HG03575 (cell line): ENCODE results near the gene TRIM71.
"Not testable (repeated sequence)": the region's sequence is repeated elsewhere in the genome, so short reads cannot be mapped to it uniquely, and the experiment has no call there.

ENCODE experiments used
- ATAC-seq: cut with Tn5 transposase; IDR thresholded peaks from one replicate; pipeline ENCODE4 v1.9.1; 2021; ENCODE audit not compliant: unreplicated experiment, insufficient number of reproducible peaks, low FRiP score; ENCODE audit errors: extremely low read depth

Gene TRIM71

DNA sequence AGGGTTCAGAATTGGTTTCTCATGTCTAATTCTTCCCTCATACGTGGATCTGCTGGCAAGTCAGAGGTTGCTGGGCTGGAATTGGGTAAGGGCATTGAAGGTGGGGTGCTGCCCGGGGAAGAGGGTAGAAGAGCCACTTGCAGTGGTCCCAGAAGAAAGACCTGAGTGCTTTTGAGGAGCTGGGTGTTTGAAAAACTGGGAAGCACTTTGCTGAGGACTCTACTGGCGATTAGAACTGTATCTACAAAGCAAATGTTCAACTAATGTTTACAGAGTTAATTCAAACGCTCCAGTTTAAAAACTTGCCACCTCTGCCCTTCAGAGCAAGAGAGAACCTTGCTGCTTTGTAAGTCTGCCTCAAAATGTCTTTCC is 21.9 kb downstream of the TRIM71 start:
- ATAC-seq, result no peak

DNA sequence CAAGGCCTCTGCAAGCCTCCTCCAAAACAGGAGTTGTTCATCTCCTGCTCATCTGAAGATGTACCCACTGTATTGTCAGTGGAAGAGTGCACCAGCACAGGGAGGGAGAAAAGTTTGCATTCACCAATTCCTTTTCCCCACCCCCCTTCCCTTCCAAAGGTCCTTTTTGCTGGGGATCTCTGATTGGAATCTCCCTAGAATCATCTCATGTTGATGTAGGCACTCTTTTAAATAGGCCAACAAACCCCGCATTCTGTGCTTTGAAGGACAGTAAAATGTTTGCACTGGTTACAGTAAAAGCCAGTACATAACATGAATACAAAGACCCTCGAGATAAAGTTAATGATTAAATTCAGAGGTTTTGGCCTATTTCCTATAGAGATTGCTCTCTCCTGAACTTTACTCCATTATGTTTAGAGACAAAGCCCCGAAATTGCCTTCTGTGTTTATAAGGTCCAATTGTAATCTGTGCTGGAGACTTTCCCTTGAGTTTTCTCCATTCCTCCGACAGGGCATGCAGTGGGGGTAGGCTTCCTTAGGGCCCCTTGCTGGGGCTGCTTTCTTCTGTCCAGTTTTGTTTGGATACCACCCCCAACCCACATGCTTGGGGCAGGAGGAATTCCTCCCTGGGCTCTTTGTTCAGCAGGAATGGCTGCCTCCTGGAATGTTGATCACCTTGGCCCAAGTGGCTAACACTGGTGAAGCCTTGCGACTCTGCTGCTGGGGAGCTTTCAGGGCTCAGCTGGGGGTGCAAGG is 22.5 kb downstream of the TRIM71 start:
- no peak for ATAC-seq

DNA sequence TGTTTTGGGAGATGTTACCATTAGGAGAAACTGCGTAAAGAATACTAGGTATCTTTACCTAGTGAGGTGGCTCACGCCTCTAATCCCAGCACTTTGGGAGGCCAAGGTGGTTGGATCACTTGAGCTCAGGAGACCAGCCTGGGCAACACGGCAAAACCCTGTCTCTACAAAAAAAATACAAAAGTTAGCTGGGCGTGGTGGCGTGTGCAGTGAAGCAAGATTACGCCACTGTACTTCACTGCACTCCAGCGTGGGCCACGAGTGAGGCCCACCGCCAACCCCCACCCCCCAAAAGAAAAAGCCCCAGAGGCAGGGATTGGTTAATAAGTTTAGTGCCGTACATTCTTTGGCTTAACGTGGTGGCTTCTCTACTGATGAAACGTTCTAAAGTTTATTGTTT is 23.5 kb downstream of the TRIM71 start:
- ATAC-seq, result no peak

DNA sequence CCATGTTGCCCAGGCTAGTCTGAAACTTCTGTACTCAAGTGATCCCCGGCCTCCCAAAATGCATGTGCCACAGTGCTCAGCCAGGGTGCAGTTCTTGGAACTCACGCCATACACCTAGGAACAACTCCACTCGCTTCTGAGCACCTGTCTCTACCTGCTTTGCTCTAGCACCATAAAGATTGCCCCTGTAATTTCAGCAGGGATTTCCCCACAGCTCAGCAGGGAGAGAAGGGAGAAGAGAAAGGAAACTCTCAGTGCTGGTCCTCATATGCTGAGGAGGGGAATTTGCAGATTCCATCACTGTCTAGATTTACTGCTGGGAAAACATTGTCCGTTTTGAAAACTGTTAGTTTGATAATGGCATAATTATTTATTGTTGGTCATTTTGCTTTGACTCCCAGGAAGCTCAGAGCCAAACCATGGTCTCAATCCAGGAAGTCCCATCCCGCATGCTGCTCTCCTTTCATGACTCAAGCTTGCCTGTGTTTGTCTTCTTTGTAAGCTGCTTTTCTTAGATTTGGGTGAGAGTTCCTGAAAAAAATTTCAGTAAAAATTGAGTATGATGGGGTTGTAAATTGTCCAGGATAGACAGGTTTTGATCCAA is 24.2 kb downstream of the TRIM71 start:
- no peak for ATAC-seq

DNA sequence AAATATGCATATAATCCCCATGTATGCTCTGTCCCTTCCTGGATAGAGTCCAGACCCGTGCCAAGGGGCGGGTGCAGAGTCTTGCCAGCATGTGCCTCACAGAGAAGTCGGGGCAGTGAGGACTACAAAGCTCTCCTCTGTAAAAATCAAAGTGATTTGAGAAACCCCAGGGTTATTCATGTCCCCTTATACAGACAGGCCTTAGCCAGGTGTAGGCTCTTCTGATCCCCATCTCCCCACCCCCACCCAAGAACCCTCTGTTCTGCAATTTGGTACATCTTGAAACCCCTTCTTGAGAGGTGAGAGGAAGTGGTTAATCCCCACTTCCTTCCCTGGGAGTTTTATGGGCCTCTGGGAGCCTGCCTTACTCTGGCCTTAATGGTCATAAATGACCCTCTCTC is 24.7 kb downstream of the TRIM71 start:
- no peak for ATAC-seq

DNA sequence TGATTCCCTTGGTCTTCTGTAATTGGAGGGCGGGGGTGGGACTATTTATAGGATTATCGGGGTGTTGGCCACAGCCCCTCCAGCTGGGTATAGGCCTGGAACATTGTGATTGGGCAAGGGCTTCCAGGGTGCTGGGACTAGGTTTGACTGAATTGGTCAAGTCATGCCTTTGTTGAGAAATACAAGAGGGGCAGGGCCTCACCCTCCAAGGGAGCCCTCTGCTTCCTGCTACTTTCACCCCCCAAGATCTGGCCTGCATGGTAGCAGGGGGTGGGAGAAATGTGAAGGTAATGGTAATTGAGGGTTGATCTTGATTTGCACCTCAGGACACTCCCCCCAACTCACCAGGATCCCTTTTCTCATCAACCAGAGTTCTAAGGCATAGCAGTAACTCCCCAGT is 25.2 kb downstream of the TRIM71 start:
- no peak for ATAC-seq

DNA sequence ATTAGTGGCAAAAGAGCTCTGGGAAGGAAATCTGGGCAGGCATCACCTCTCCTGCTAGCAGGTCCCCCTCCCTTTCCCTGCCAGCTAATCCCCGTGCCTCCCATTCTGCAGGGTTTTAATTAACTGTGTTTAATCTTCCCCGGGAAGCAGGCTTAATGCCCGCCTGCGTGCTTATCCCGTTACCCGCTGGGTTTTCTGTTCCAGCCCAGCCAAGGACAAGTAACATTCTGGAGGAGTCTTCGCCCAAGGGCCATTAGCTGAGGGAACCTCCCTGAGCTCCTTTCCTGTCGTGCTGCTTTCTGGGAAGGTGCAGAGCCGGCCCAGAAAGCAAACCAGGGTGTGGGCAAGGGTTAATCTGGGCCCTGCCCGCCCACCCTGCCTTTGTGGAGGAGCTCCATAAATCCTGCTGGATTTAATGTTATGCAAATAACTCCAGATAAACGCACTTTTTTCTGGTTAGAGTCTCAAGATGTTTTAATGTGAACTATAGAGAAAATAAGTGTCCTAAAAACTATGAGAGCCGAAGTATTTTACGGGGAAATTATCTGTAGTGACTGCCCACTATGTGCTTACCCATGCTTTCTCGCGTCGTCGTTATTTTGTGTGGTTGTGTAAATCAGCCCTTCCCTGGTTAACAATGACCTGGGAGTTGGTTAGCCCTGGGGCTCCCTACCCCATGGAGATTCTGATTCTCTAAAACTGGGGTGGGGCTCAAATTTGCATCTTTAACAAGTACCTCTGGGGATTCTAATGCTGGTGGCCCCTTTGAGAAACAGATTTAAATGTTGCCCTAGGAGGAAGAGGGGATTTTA is 25.9 kb downstream of the TRIM71 start:
- no peak for ATAC-seq

DNA sequence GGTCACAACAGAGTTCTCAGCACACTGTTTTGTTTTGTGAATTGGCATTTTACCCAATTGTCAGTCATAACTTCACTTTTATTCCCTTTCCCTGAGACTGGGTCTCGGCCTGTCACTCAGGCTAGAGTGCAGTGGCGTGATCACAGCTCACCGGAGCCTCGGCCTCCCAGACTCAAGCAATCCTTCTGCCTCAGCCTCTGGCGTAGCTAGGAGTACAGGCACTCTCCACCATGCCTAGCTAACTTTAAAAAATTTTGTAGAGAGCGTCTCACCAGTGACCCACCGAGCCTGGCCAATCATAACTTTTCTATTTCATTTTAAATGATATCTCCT is 26.5 kb downstream of the TRIM71 start:
- ATAC-seq, result no peak

DNA sequence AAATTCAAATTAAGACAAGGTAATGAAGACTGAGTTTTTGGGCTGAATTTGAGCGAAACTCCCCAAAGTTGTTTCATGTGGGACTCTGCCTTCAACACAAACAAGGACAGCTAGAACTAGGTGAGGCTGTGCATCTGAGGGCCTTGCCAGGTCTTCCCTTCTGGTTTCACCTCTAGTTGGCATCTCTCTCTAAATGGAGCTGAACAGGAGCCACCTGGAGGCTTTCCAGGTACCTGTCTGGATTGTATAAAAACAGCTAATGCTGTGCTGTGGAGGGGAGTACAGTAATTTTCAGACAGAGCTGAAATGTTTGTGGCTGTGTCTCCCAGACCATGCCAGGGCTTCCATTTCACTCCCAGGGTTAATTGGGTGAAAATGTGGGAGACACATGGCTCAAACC is 27.1 kb downstream of the TRIM71 start:
- ATAC-seq, result no peak

DNA sequence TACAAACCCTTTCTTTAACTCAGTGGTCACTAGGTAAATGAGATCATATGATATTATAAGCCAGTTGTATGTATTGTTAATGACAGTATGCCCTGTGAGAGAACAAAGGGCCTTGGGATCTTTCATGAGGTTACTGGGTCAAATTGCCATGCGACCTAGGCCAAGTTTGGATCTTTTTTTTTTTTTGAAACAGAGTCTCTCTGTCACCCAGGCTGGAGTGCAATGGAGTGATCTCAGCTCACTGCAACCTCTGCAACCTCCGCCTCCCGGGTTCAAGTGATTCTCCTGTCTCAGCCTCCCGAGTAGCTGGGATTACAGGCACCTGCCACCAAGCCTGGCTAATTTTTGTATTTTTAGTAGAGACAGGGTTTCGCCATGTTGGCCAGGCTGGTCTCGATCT is 27.7 kb downstream of the TRIM71 start:
- not testable (repeated sequence) for ATAC-seq

DNA sequence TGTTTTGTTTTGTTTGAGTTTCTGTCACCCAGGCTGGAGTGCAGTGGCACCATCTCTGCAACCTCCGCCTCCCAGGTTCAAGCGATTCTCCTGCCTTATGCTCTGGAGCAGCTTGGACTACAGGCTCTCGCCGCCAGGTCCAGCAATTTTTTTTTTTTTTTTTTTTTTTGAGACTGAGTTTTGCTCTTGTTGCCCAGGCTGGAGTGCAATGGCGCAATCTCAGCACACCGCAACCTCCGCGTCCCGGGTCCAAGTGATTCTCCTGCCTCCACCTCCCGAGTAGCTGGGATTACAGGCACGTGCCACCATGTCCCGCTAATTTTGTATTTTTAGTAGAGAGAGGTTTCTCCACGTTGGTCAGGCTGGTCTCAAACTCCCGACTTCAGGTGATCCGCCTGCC is 29.2 kb downstream of the TRIM71 start:
- not testable (repeated sequence) for ATAC-seq

DNA sequence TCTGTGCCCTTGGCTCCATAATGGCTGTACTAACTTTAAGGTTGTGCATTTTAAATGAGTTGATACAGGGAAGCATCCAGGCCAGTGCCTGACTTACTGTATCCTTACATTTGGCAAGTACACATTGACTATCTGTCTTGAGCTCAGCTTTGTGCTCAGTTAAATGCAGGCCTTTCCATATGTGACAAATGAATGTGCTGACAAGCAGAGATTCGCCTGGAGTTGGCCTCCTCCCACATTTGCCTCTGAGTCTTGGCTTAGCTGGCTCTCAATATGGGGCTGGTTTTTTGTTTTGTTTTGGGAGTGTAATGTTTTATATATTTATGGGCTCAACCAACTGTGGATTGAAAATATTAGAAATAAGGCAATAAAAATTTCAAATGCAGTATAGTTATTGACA is 29.7 kb downstream of the TRIM71 start:
- no peak for ATAC-seq

DNA sequence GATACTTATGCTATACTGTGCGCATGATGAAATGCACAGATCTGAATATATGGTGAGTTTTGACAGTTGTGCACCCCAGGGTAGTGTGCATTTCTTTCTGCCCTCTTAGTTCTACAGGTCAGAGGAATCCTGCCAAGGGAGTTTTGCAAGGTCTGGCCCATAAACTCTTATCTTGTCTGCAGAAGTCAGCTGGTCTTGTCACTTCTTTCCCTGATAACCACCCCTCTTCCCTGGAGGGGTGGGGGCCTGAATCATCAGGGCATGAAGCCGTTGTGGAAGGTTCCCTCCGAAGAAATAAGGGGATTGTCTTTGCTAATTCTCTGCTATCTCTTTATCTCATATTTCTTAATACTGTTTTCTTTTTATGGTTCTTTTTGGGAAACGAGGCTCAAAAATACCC is 30.4 kb downstream of the TRIM71 start:
- ATAC-seq, result no peak

DNA sequence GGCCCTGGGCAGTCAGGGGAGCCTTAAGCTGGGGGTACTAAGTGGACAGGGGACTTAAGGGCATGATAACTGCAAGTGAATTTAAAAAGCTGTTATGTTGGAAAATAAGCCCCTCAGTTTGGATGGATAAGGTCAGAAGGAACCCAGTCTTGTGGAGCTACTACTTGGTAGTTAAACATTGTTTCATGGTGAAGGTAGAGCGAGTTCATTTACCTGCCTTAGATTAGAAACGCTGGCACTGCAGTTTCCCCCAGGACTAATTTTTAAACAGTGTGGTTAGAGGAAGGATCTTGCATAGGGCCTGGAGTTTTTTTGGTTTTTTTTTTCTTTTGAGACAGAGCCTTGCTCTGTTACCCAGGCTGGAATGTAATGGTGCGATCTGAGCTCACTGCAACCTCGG is 31.2 kb downstream of the TRIM71 start:
- ATAC-seq, result no peak

DNA sequence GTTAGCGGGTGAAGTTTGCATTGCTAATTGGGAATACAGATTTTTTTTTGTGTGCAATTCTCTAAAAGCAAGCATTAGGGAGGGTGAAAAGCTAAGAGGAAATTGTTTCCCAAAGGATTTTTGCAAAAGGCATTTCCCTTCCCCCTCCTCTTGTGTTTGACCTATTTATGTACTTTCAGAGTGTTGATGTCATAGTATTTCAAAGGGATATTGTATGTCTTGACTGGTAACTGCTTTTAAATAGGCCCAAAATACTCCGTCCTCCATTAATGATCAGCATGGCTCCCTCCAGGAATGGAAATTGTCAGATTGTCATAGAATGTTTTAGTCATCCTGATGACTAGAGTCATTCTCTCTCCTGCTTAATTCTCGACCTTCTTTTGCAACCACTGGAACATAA is 32.4 kb downstream of the TRIM71 start:
- no peak for ATAC-seq

DNA sequence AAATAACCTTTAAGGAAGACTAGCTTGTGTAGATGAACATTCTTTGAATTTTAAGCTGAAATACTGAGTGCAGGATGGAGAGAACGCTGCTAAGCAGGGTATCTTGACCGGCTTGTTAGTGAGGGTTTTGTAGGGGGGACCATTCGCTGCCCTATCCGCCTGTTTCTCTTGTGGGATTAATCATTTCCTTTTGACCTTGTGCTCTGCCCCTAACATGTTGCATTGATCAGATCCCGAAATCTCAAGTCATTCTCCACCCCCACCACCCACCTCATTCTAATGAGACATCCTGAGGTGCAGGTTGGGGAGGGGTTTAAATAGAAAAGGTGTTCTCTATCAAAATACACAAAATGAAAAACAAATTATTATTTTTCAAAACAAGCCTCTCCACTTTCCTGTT is 32.8 kb downstream of the TRIM71 start:
- ATAC-seq, result no peak

DNA sequence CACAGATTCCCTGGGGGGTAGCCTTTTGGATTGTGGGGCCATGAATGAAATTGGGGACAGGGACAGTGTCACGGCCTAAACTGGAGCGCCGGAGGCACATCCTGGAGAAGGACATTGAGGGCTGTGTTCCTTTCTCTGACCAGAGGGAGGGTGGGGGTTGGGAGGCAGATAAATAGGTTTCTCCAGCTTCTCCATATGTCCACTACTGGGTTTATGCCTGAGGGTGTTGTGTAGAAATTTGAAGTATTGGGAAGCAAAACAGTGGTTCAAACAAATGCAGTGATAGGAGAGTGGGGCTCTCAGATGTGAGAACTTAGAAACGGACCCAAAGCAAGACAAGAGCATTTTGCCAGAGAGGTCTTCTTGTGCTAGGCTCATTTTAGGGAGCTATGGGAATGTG is 34.3 kb downstream of the TRIM71 start:
- ATAC-seq, result no peak

DNA sequence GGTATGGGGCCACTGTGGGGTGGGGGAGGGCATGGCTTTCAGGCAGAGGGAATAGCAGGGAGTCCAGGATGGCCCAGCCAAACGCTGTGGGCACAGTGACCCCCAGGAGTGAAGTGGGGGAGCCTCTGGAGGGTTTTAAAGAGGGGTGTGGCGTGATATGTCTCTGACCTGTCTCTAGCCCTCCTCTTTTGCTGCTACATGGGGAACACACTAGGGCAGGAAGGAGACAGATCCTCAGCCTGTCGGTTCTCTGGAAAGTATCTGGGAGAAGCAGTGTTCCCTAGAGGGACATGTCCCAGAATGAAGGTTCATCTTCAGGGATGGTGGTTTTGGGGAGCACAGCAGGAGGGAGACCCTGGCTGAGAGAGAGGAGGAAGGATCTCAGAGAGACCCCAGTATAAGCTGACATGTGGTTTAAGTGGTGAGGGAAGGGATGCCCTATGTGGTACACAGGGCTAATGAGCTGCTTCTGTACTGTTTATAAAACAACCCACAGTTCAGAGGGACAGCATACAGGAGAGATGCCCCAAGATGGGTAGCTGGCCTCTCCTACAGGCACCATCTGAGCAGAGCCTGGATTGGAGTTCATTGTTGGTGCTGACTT is 37.7 kb downstream of the TRIM71 start:
- no peak for ATAC-seq

DNA sequence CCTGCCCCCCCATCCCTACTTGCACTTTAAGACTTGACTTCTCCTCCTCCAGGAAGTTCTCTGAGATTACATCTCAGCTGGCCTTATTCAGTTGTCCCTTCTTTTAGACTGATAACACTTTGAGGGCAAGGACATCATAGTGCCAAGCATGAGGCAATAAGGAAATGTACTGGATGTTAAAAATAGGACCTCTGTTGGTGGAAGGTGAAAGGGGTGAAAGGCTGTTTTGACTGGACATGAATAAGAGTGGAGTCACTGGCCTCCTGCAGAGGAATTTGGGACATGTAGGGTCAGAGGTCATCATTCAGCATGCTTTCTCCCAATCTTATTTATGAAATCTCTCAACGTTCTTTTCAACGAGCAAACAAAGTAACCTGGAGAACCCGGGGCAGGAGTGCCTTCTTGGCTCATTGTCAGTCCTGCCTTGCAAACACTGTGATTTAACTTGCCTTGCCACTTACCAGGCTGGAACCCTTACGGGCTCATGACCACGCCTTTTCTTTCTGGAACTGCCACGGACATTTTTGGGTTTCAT is 38.6 kb downstream of the TRIM71 start:
- no peak for ATAC-seq
